Keratinocyte (primary cell): ENCODE results near the gene CDCA4. TPM values are rescaled to one million over a fixed set of nuclear protein-coding genes. Genes with fewer than 3 reads are reported as not detected.
A peak's percentile ranks its signal among the peaks of the same experiment; 100 is the strongest.

Source experiments
- DNase-seq: peaks from one replicate; pipeline ENCODE4 v3.0.0-alpha.2; 2011; ENCODE audit warnings: low read depth, missing footprints, low spot score
- FAIRE-seq: peaks from 2 replicates; lab custom pipeline; 2011; peaks lifted over from hg19 to GRCh38; lab: Jason Lieb, UNC
- H2AFZ ChIP-seq: 2 replicates; pipeline ENCODE4 v1.6.0; 2012; ENCODE audit warnings: low read length, control low read depth, inconsistent platforms; ENCODE audit not compliant: control insufficient read depth
- H3K27ac ChIP-seq: 2 replicates; pipeline ENCODE4 v1.5.1; 2011; ENCODE audit warnings: low read length; ENCODE audit not compliant: control insufficient read depth, insufficient read depth
- H3K27me3 ChIP-seq: 3 replicates; pipeline ENCODE4 v1.6.0; 2011; ENCODE audit warnings: low read length; ENCODE audit not compliant: control insufficient read depth, insufficient read depth; ENCODE audit errors: extremely low read depth
- H3K36me3 ChIP-seq, 2 experiments: 2 replicates in 1 of 2; 3 replicates in 1 of 2; pipeline ENCODE4 v1.5.1; 2011; ENCODE audit warnings: low read length in 2 of 2, mild to moderate bottlenecking in 1 of 2; ENCODE audit not compliant: control insufficient read depth in 2 of 2, insufficient read depth in 2 of 2; ENCODE audit errors: extremely low read depth in 1 of 2
- H3K4me1 ChIP-seq: 3 replicates; pipeline ENCODE4 v1.5.1; 2011; ENCODE audit warnings: low read length; ENCODE audit not compliant: control insufficient read depth, insufficient read depth; ENCODE audit errors: extremely low read depth
- H3K4me2 ChIP-seq: 3 replicates; pipeline ENCODE4 v1.6.0; 2011; ENCODE audit warnings: low read depth, low read length; ENCODE audit not compliant: control insufficient read depth, insufficient read depth; ENCODE audit errors: extremely low read depth
- H3K4me3 ChIP-seq, 3 experiments: fragments of 200-600 bp in 1 of 3; sonication (generic) in 1 of 3; 2 replicates in 2 of 3; 3 replicates in 1 of 3; pipeline ENCODE4 v1.5.1; 2011 to 2016; ENCODE audit warnings: low read length in 3 of 3, mild to moderate bottlenecking in 3 of 3, control low read depth in 2 of 3, inconsistent platforms in 1 of 3, low read depth in 1 of 3, mixed read lengths in 1 of 3, mixed run types in 1 of 3, moderate library complexity in 1 of 3; ENCODE audit not compliant: control insufficient read depth in 2 of 3, insufficient read depth in 2 of 3; ENCODE audit errors: extremely low read depth in 1 of 3
- H3K79me2 ChIP-seq: 2 replicates; pipeline ENCODE4 v1.6.0; 2012; ENCODE audit warnings: low read length; ENCODE audit not compliant: control insufficient read depth, insufficient read depth
- H3K9ac ChIP-seq: 3 replicates; pipeline ENCODE4 v1.6.0; 2011; ENCODE audit warnings: low read length; ENCODE audit not compliant: control insufficient read depth, insufficient read depth; ENCODE audit errors: extremely low read depth
- H3K9me1 ChIP-seq: 3 replicates; pipeline ENCODE4 v1.6.0; 2011; ENCODE audit warnings: low read length; ENCODE audit not compliant: control insufficient read depth, insufficient read depth; ENCODE audit errors: extremely low read depth
- H3K9me3 ChIP-seq: 2 replicates; pipeline ENCODE4 v1.5.1; 2012; ENCODE audit warnings: low read depth, low read length; ENCODE audit not compliant: control insufficient read depth
- H4K20me1 ChIP-seq: 3 replicates; pipeline ENCODE4 v1.6.0; 2011; ENCODE audit warnings: low read length; ENCODE audit not compliant: control insufficient read depth, insufficient read depth; ENCODE audit errors: extremely low read depth
- EZH2 ChIP-seq: IDR thresholded peaks from one replicate; pipeline ENCODE4 v1.6.1; 2012; ENCODE audit warnings: inconsistent platforms, mild to moderate bottlenecking, low read length, moderate library complexity
- dilution Hi-C: fragments of 300-500 bp; cut with MboI; formaldehyde crosslinking; loops from one replicate; pipeline ENCODE4 v1.7.0; 2020; ENCODE audit warnings: low sequenced_read_pairs; ENCODE audit not compliant: extremely low pct_ligation_motif_present
- polyA plus RNA-seq, 5 experiments: library from polyadenylated mRNA; depleted of rRNA in 3 of 5; stranded (reverse) in 3 of 5; stranded (forward) in 1 of 5; unstranded in 1 of 5; fragments of >200 nt; gene quantifications; 1 replicate in 1 of 5; 2 replicates in 3 of 5; 3 replicates in 1 of 5; pipeline versions ENCODE4 v1.2.1 to v1.2.3, GENCODE V29; 2011 to 2012; ENCODE audit warnings: missing spikeins in 2 of 5, low read depth in 1 of 5, low replicate concordance in 1 of 5
- TF ChIP-seq, protein P1 (sequence below), 3 experiments: IDR thresholded peaks in 1 of 3; conservative IDR thresholded peaks in 1 of 3; optimal IDR thresholded peaks in 1 of 3; 2 replicates in 2 of 3; 3 replicates in 1 of 3; pipeline versions ENCODE3 to v1.5.1; 2011; ENCODE audit warnings: low read length in 3 of 3, mild to moderate bottlenecking in 3 of 3, moderate library complexity in 2 of 3, control low read depth in 1 of 3, inconsistent platforms in 1 of 3; ENCODE audit not compliant: insufficient read depth in 2 of 3; ENCODE audit errors: extremely low read depth in 1 of 3

The CDCA4 gene
- polyA plus RNA-seq, 1 donor (not counting 4 experiments of a cell fraction or from before 2014, with no cell fraction given): 35.7 TPM

DNA sequence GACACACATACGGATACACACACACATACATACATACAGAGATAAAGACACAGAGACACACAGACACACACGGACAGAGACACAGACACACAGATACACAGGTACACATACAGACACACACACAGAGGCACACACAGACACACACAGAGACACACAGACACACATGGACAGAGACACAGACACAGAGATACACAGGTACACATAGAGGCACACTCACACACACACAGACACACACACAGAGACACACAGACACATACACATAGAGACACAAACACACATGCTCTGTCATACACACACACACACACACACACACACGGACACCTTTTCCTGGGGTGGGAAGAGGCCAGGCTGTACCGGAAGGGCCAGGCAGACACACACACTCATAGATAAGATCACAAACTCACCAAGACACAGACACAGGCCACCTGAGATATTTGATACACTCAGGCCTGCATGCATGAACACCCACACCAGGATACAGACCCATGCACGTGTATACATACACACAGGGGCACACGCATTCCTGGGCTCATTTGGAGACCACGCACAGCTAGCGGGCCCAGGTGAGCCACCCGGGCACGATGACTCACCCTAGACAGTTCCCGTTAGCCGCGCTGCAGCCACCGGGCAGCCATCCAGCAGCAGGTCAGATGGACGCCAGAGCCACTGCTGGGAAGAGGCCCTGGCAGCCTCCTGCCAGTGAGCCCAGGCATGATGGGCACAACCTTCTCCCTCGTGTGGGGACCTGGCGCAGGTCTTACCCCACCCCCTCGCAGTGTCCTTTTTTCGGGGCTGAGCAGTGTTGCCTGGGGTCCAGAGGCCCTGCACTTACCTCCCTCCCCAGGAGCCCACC lies 40.9 kb downstream of the CDCA4 start:
- no peak for DNase-seq
- H3K9ac ChIP-seq: no peak overlapping the region
- H3K4me1 ChIP-seq: peaks cover 27% of the 10 kb centered on the region

DNA sequence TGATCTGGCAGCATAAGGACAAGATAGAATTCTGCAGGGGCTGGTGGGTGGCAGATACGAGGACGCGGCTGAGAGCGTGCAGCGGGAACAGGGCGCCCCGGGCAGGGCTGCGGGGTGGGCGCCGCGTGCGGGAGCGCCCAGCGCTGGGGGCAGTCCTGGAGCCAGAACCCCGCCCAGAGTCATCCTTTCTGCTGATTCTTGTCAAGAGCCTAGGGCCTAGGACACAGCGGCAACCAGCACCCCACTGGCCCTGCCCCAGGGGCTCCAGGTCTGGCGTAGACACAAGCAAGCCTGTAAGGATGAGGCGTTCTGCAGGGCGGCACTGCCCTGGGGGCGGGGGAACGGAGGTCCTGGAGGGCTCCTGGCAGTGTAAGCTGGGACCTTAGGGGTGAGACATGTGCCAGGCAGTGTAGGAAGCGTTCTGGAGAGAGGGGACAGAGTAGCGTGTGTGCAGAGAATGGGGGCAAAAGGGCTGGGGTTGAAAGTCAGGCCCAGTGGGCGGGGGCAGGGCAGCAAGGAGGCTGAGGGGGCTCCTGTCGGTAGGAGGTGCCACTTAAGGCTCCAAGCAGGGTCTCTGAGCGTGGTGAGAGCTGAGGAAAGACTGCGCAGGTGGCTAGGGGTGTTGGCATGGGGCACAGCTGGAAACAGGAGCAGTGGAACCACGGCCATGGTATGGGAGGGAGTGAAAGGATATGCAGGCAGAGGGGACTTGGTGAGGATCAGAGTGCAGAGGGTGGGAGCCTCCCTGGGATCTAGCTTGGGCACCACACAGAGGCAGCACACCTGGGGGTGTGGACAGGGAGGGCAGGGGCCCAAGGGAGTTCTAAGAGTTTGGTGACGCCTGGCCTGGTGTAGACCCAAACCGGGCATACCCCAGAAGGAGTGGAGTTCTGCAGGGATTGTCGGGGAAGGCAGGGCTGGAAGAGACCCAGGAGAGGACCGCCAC lies 41.9 kb downstream of the CDCA4 start:
- Histone ChIP-seq H3K9me3 (no peaks in the 10 kb centered on the region), H3K27ac (no peak overlapping the region), H2AFZ (no peak overlapping the region), H3K4me3 (no peak overlapping the region), H3K4me1 (peaks cover 35% of the 10 kb centered on the region), H3K27me3 (no peaks in the 10 kb centered on the region), H3K36me3 (no peaks in the 10 kb centered on the region), H3K79me2 (peaks cover 10% of the 10 kb centered on the region), H3K9me1 (no peaks in the 10 kb centered on the region), H4K20me1 (peaks cover 3% of the 10 kb centered on the region), H3K9ac (no peak overlapping the region), H3K4me2 (peak overlapping the region; percentile 78)
- no peak for DNase-seq
- FAIRE-seq: no peak
- TF ChIP-seq, protein P1, sequence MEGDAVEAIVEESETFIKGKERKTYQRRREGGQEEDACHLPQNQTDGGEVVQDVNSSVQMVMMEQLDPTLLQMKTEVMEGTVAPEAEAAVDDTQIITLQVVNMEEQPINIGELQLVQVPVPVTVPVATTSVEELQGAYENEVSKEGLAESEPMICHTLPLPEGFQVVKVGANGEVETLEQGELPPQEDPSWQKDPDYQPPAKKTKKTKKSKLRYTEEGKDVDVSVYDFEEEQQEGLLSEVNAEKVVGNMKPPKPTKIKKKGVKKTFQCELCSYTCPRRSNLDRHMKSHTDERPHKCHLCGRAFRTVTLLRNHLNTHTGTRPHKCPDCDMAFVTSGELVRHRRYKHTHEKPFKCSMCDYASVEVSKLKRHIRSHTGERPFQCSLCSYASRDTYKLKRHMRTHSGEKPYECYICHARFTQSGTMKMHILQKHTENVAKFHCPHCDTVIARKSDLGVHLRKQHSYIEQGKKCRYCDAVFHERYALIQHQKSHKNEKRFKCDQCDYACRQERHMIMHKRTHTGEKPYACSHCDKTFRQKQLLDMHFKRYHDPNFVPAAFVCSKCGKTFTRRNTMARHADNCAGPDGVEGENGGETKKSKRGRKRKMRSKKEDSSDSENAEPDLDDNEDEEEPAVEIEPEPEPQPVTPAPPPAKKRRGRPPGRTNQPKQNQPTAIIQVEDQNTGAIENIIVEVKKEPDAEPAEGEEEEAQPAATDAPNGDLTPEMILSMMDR (optimal IDR thresholded peaks at IDR 0.05 in 1 of 3, IDR thresholded peaks at IDR 0.05 in 1 of 3, conservative IDR thresholded peaks at IDR 0.05 in 1 of 3; ENCODE audit: extremely low read depth in 1 of 3, insufficient read depth in 2 of 3, low read length in 3 of 3): no peak
- no peak for TF ChIP-seq EZH2
- dilution Hi-C loops: no loop called here

More for the DNA sequence above, 40.9 kb downstream of the CDCA4 start:
- no peak overlapping the region for H3K4me3 ChIP-seq
- FAIRE-seq: peak; percentile 64
- TF ChIP-seq, protein P1 (optimal IDR thresholded peaks at IDR 0.05 in 1 of 3, IDR thresholded peaks at IDR 0.05 in 1 of 3, conservative IDR thresholded peaks at IDR 0.05 in 1 of 3; ENCODE audit: extremely low read depth in 1 of 3, insufficient read depth in 2 of 3, low read length in 3 of 3): no peak
- no peak for TF ChIP-seq EZH2
- no peak overlapping the region for H2AFZ ChIP-seq
- no peaks in the 10 kb centered on the region for H3K36me3 ChIP-seq
- H3K9me1 ChIP-seq: no peaks in the 10 kb centered on the region
- peaks cover 10% of the 10 kb centered on the region for H3K79me2 ChIP-seq
- no peak overlapping the region for H3K4me2 ChIP-seq
- H3K27ac ChIP-seq: no peak overlapping the region
- dilution Hi-C loops: no loop called here
- H4K20me1 ChIP-seq: peaks cover 3% of the 10 kb centered on the region
- no peaks in the 10 kb centered on the region for H3K9me3 ChIP-seq
- no peaks in the 10 kb centered on the region for H3K27me3 ChIP-seq
